Esophagus squamous epithelium (tissue), 5 donors: Measurements from ENCODE around the gene OR5T2. TPM values are rescaled to one million over a fixed set of nuclear protein-coding genes. Genes with fewer than 3 reads are reported as not detected.

Experiments used
- DNase-seq: peaks from one replicate; lab custom pipeline; 2025; lab: John Stamatoyannopoulos, UW
- H3K27ac ChIP-seq, 4 donors: fragments of 200-600 bp; sonication (generic); one replicate each; pipeline ENCODE4 v1.5.1; 2016 to 2019; ENCODE audit warnings: mild to moderate bottlenecking in 1 of 4
- H3K27me3 ChIP-seq, 4 donors: fragments of 200-600 bp; sonication (generic); 1 replicate in 3 of 4; 2 replicates in 1 of 4; pipeline versions ENCODE4 v1.5.1 to v1.6.0; 2017 to 2021; ENCODE audit warnings: antibody characterized with exemption in 1 of 4
- H3K36me3 ChIP-seq, 3 donors: fragments of 200-600 bp; sonication (generic); one replicate each; pipeline ENCODE4 v1.5.1; 2016 to 2019
- H3K4me1 ChIP-seq, 3 donors: fragments of 200-600 bp; sonication (generic); one replicate each; pipeline ENCODE4 v1.5.1; 2017 to 2019
- H3K4me3 ChIP-seq, 4 donors: fragments of 200-600 bp; sonication (generic); 1 replicate in 3 of 4; 2 replicates in 1 of 4; pipeline ENCODE4 v1.5.1; 2016 to 2019; ENCODE audit warnings: mild to moderate bottlenecking in 2 of 4, moderate library complexity in 1 of 4
- H3K9me3 ChIP-seq, 3 donors: fragments of 200-600 bp; sonication (generic); one replicate each; pipeline ENCODE4 v1.5.1; 2016 to 2019
- POLR2A ChIP-seq, 4 donors: fragments of 450-650 bp; IDR thresholded peaks; one replicate each; pipeline ENCODE4 v1.6.1; 2017; ENCODE audit warnings: antibody characterized with exemption in 4 of 4, mild to moderate bottlenecking in 4 of 4, moderate library complexity in 3 of 4
- WGBS, 2 donors: methylation state at CpG; one replicate each; pipeline ENCODE4 v1.1.5; 2018; 5-methylcytosine and 5-hydroxymethylcytosine counted together
- intact Hi-C: fragments of 100-400 bp; cut with DNase I; formaldehyde crosslinking; loops from one replicate; pipeline ENCODE4 v1.15.0; 2022
- total RNA-seq, 4 donors: library from RNA; depleted of rRNA; stranded (reverse); fragments of >200 nt; gene quantifications; one replicate each; pipeline ENCODE4 v1.1.0, GENCODE V29; 2016
- TF ChIP-seq, protein P1 (sequence below), 6 experiments: fragments of 450-650 bp in 4 of 6; fragments of 200-600 bp in 2 of 6; sonication (generic) in 2 of 6; IDR thresholded peaks; one replicate each; pipeline ENCODE4 v1.5.1; 2016 to 2019; ENCODE audit warnings: antibody characterized with exemption in 6 of 6, mild to moderate bottlenecking in 4 of 6, moderate library complexity in 4 of 6
- donor health status: DM: yes; HTN: yes; CAD: no.

OR5T2 gene
- total RNA-seq, 4 donors from 2014 or later = not detected

DNA sequence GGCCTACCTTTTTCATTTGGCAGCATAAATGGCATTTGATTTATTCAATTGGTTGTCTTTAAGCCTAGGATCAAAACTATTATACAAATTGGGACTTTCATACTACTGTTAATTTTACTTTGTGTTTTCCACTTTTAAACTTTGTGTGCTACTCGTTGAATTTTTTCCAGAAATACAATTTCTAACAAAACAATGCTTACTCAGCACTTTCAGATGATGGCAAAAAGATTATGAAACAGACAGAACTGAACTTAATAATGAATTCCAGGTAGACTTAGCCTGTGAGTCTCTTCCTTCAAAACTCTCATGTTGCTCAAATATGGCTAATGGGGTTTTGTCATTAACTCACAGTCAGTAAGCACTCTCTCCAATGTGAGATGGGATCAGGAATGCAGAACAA, 26.3 kb downstream of the OR5T2 start:
- Histone ChIP-seq H3K4me1 (no peaks in the 10 kb centered on the region), H3K27ac (no peak overlapping the region), H3K27me3 (no peaks in the 10 kb centered on the region), H3K4me3 (no peak overlapping the region), H3K9me3 (peaks cover 0 to 5% (median 0%) of the 10 kb centered on the region in 3 donors), H3K36me3 (no peaks in the 10 kb centered on the region)
- 29 to 31% methylated on average over 1 of the region's 1 CpG for WGBS, 2 donors
- no peak for TF ChIP-seq POLR2A (IDR thresholded peaks at IDR 0.05)
- TF ChIP-seq, protein P1, sequence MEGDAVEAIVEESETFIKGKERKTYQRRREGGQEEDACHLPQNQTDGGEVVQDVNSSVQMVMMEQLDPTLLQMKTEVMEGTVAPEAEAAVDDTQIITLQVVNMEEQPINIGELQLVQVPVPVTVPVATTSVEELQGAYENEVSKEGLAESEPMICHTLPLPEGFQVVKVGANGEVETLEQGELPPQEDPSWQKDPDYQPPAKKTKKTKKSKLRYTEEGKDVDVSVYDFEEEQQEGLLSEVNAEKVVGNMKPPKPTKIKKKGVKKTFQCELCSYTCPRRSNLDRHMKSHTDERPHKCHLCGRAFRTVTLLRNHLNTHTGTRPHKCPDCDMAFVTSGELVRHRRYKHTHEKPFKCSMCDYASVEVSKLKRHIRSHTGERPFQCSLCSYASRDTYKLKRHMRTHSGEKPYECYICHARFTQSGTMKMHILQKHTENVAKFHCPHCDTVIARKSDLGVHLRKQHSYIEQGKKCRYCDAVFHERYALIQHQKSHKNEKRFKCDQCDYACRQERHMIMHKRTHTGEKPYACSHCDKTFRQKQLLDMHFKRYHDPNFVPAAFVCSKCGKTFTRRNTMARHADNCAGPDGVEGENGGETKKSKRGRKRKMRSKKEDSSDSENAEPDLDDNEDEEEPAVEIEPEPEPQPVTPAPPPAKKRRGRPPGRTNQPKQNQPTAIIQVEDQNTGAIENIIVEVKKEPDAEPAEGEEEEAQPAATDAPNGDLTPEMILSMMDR (IDR thresholded peaks at IDR 0.05) = no peak
- intact Hi-C loops = no loop called here
- no peak for DNase-seq

DNA sequence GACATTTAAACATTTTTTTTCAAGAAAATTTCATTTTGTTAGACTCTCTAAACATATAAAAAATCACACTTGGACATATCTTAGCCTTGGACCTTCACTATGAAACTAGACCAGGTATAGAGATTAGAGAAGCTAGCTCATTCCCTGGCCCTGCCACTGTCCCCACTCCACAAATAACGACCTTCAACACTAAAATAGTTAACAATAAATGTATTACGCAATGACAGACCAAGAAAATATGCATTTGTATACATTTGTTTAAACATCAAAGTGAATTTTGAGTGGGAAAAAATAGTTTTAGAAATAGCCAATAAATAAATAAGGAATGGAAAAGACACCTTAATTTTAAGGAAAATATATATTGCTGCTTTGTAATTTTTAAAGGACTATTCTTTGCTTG, 36.7 kb downstream of the OR5T2 start:
- Histone ChIP-seq H3K27ac (no peak overlapping the region), H3K9me3 (no peaks in the 10 kb centered on the region), H3K4me1 (no peaks in the 10 kb centered on the region), H3K36me3 (no peaks in the 10 kb centered on the region), H3K4me3 (no peak overlapping the region), H3K27me3 (no peaks in the 10 kb centered on the region)
- no peak for TF ChIP-seq POLR2A (IDR thresholded peaks at IDR 0.05)
- TF ChIP-seq, protein P1 (IDR thresholded peaks at IDR 0.05) = no peak
- WGBS, 2 donors = 51 to 54% methylated on average over 2 of the region's 2 CpGs
- intact Hi-C loops = no loop called here
- no peak for DNase-seq

- Histone ChIP-seq H3K9me3 (no peaks in the 10 kb centered on the region), H3K4me1 (no peaks in the 10 kb centered on the region), H3K36me3 (no peaks in the 10 kb centered on the region), H3K4me3 (no peak overlapping the region), H3K27ac (no peak overlapping the region), H3K27me3 (no peaks in the 10 kb centered on the region)
- no peak for DNase-seq
- intact Hi-C loops = no loop called here
- TF ChIP-seq, protein P1 (IDR thresholded peaks at IDR 0.05) = no peak
- TF ChIP-seq POLR2A (IDR thresholded peaks at IDR 0.05) = no peak
- 71 to 85% methylated on average over 3 of the region's 3 CpGs for WGBS, 2 donors
Observed at GRCh38 chr11:56196705-56197104, 37.4 kb downstream of the OR5T2 start.

- intact Hi-C loops = no loop called here
- 80 to 93% methylated on average over 3 of the region's 3 CpGs for WGBS, 2 donors
- Histone ChIP-seq H3K9me3 (peaks cover 0 to 3% (median 0%) of the 10 kb centered on the region in 3 donors), H3K36me3 (no peaks in the 10 kb centered on the region), H3K4me1 (no peaks in the 10 kb centered on the region), H3K27ac (no peak overlapping the region), H3K27me3 (no peaks in the 10 kb centered on the region), H3K4me3 (no peak overlapping the region)
- DNase-seq = no peak
- TF ChIP-seq, protein P1 (IDR thresholded peaks at IDR 0.05) = no peak
- TF ChIP-seq POLR2A (IDR thresholded peaks at IDR 0.05) = no peak
Observed at GRCh38 chr11:56188602-56189001, 45.5 kb downstream of the OR5T2 start.

- no peak for TF ChIP-seq POLR2A (IDR thresholded peaks at IDR 0.05)
- TF ChIP-seq, protein P1 (IDR thresholded peaks at IDR 0.05) = no peak
- intact Hi-C loops = no loop called here
- Histone ChIP-seq H3K36me3 (no peaks in the 10 kb centered on the region), H3K27ac (no peak overlapping the region), H3K4me3 (no peak overlapping the region), H3K4me1 (no peaks in the 10 kb centered on the region), H3K9me3 (peaks cover 0 to 5% (median 3%) of the 10 kb centered on the region in 3 donors), H3K27me3 (no peaks in the 10 kb centered on the region)
- DNase-seq = no peak
Observed at GRCh38 chr11:56183459-56183858, 50.6 kb downstream of the OR5T2 start.

Other genes starting within 250 kb of the OR5T2 start
- not detected for gene OR5F1, start 239.6 kb downstream of the OR5T2 start, total RNA-seq
- not detected for gene OR5AS1, start 206.6 kb downstream of the OR5T2 start, total RNA-seq
- gene OR8I2, start 140.9 kb downstream of the OR5T2 start, total RNA-seq = not detected
- not detected for gene OR8H2, start 130.6 kb downstream of the OR5T2 start, total RNA-seq
- gene OR8H3, start 111.9 kb downstream of the OR5T2 start, total RNA-seq = not detected
- gene OR8J3, start 94.1 kb downstream of the OR5T2 start, total RNA-seq = not detected
- not detected for gene OR8K5, start 73.9 kb downstream of the OR5T2 start, total RNA-seq
- gene OR5J2, start 57.6 kb downstream of the OR5T2 start, total RNA-seq = not detected
- gene OR5T3, start 18.0 kb upstream of the OR5T2 start, total RNA-seq = not detected
- gene OR5T1, start 39.9 kb upstream of the OR5T2 start, total RNA-seq = not detected
- not detected for gene OR8H1, start 58.0 kb upstream of the OR5T2 start, total RNA-seq
- gene OR8K3, start 80.9 kb upstream of the OR5T2 start, total RNA-seq = not detected
- not detected for gene OR8K1, start 111.8 kb upstream of the OR5T2 start, total RNA-seq
- gene OR8J1, start 120.0 kb upstream of the OR5T2 start, total RNA-seq = not detected
- gene OR8U1, start 141.4 kb upstream of the OR5T2 start, total RNA-seq = not detected
- gene OR5AL1, start 178.4 kb upstream of the OR5T2 start, total RNA-seq = not detected
- not detected for gene OR5M3, start 239.1 kb upstream of the OR5T2 start, total RNA-seq